Adrenal gland (tissue), 5 donors: ENCODE results near the gene FILIP1.

Experiments used
- POLR2A ChIP-seq, 2 donors: fragments of 450-650 bp; IDR thresholded peaks; one replicate each; pipeline ENCODE4 v1.6.1; 2017; ENCODE audit warnings: antibody characterized with exemption in 2 of 2, mild to moderate bottlenecking in 2 of 2, moderate library complexity in 1 of 2
- TF ChIP-seq, protein P1 (sequence below), 6 experiments: fragments of 450-650 bp in 4 of 6; fragments of 200-600 bp in 2 of 6; sonication (generic) in 1 of 6; IDR thresholded peaks; 1 replicate in 5 of 6; 2 replicates in 1 of 6; pipeline versions ENCODE4 v1.5.1 to v1.8.0; 2016 to 2021; ENCODE audit warnings: antibody characterized with exemption in 6 of 6, mild to moderate bottlenecking in 2 of 6, moderate library complexity in 1 of 6
- donor health status: DM: no; HTN: no; CAD: no.

DNA sequence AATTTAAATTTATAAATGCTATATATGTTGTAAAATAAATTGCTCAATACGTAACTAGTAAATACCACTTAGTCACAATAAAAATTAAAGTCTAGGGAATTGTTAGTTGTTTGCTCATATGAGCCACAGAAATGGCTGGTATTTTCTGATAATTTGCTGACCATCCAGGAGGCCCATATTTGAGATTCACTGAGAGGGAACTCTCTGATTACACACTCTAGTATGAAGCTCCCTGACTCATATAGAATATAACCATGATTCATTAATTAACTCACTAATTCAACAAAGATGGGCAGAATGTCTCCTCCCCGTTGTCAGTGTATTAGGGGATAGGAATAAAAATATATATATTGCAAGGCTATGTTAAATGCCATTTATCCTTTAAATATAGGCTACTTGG lies 162.4 kb downstream of the FILIP1 start:
- TF ChIP-seq, protein P1, sequence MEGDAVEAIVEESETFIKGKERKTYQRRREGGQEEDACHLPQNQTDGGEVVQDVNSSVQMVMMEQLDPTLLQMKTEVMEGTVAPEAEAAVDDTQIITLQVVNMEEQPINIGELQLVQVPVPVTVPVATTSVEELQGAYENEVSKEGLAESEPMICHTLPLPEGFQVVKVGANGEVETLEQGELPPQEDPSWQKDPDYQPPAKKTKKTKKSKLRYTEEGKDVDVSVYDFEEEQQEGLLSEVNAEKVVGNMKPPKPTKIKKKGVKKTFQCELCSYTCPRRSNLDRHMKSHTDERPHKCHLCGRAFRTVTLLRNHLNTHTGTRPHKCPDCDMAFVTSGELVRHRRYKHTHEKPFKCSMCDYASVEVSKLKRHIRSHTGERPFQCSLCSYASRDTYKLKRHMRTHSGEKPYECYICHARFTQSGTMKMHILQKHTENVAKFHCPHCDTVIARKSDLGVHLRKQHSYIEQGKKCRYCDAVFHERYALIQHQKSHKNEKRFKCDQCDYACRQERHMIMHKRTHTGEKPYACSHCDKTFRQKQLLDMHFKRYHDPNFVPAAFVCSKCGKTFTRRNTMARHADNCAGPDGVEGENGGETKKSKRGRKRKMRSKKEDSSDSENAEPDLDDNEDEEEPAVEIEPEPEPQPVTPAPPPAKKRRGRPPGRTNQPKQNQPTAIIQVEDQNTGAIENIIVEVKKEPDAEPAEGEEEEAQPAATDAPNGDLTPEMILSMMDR (IDR thresholded peaks at IDR 0.05): no peak
- no peak for TF ChIP-seq POLR2A (IDR thresholded peaks at IDR 0.05)
